ENCODE results near the gene GCNT4. TPM values are rescaled to one million over a fixed set of nuclear protein-coding genes. Genes with fewer than 3 reads are reported as not detected.

GCNT4 gene
- total and polyA plus RNA-seq, 9 donors: 0.04 to 1.8 (median 0.08) TPM; not detected in 1

DNA sequence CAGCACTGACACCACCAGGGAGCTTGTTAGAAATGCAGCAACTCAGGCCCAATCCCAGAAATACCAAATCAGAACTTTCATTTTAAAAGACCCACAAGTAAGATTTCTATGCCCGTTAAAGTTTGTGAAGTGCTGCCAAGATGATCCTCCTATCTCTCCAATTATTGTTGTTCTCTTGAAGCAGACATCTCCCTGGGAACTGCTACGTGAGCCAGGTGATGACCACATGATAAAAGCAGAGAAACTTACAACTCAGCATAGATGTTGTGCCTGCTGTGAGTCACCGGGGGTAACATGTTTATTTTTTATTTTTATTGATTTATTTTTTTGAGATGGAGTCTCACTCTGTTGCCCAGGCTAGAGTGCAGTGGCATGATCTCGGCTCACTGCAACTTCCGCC, 34.4 kb downstream of the GCNT4 start:
- WGBS (ENCODE audit: insufficient coverage): 100% methylated on average over 2 of the region's 5 CpGs
- no peak overlapping the region for H3K4me3 ChIP-seq (ENCODE audit: low read length)
- no peaks in the 10 kb centered on the region for H3K4me1 ChIP-seq (ENCODE audit: control insufficient read depth, insufficient read depth, low read length)
- DNase-seq: no peak
- H3K27me3 ChIP-seq (ENCODE audit: control insufficient read depth, insufficient read depth, low read length): no peaks in the 10 kb centered on the region
- H3K36me3 ChIP-seq (ENCODE audit: control insufficient read depth, insufficient read depth, low read length): no peaks in the 10 kb centered on the region
- H3K9me3 ChIP-seq (replicated peaks; ENCODE audit: control insufficient read depth, low read depth, low read length): no peaks in the 10 kb centered on the region
- H3K27ac ChIP-seq (ENCODE audit: low read length): no peak overlapping the region

DNA sequence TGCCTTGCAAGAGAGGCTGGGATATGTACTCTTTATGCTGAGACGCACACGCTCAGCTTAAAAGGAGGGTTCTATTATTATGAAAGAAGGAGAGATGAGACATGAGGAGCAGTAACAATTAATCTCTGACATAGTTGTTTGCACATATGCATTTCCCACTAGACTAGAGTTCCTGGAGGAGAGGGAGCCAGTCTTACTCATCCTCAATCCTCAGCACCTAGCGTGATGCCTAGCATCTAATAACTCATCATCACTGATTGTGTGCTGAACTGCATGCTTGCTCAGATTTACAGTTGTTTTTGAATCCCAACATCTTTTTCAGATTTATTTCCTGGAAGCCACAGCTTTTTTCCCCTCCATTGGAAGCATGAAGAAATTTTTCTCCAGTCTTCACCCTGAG, 35.5 kb downstream of the GCNT4 start:
- no peak overlapping the region for H3K27ac ChIP-seq (ENCODE audit: low read length)
- WGBS (ENCODE audit: insufficient coverage): 60% methylated on average over 1 of the region's 3 CpGs

DNA sequence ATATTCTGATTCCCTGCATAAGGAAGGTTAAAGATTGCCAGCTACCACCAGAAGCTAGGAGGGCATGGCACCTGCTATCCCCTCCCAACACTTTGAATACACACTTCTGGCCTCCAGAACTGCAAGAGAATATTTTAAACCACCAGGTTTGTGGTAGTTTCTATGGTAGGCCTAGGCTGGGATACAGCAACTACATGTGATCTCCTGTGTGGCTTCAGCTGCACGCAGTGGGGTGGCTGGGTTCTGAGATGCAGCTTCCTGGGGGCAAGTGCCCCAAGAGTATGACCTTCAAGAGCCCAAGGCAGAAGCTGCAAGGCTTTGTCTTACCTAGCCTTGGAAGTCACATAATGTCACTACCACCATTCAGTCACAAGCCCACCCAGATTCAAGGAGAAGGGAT, 39.6 kb downstream of the GCNT4 start:
- no peak overlapping the region for H3K4me3 ChIP-seq (ENCODE audit: low read length)
- no peaks in the 10 kb centered on the region for H3K4me1 ChIP-seq (ENCODE audit: control insufficient read depth, insufficient read depth, low read length)
- 63% methylated on average over 1 of the region's 1 CpG for WGBS (ENCODE audit: insufficient coverage)
- no peak for DNase-seq
- H3K27ac ChIP-seq (ENCODE audit: low read length): no peak overlapping the region
- no peaks in the 10 kb centered on the region for H3K9me3 ChIP-seq (replicated peaks; ENCODE audit: control insufficient read depth, low read depth, low read length)
- no peaks in the 10 kb centered on the region for H3K27me3 ChIP-seq (ENCODE audit: control insufficient read depth, insufficient read depth, low read length)
- no peaks in the 10 kb centered on the region for H3K36me3 ChIP-seq (ENCODE audit: control insufficient read depth, insufficient read depth, low read length)

More for the DNA sequence above, 35.5 kb downstream of the GCNT4 start:
- no peak overlapping the region for H3K4me3 ChIP-seq (ENCODE audit: low read length)
- H3K4me1 ChIP-seq (ENCODE audit: control insufficient read depth, insufficient read depth, low read length): no peaks in the 10 kb centered on the region
- H3K9me3 ChIP-seq (replicated peaks; ENCODE audit: control insufficient read depth, low read depth, low read length): no peaks in the 10 kb centered on the region
- DNase-seq: no peak
- no peaks in the 10 kb centered on the region for H3K36me3 ChIP-seq (ENCODE audit: control insufficient read depth, insufficient read depth, low read length)
- no peaks in the 10 kb centered on the region for H3K27me3 ChIP-seq (ENCODE audit: control insufficient read depth, insufficient read depth, low read length)

DNA sequence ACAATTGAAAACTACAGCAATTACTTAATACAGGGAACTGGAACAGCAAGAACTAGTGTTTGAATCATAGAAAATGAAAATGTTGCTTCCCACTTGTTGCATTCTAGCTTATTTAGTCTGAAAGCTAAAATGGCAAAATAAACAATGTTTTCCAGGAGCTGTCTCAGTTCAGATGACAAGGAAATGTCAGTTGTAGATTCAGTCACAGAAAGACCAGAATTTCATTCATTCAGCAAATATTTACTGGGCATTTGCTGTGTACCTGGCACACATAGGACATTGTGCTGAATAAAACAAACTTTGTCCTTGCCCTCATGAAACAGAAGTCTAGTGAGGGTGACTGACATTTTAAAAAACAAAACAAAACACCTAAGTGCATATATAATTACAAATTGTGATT, 41.5 kb downstream of the GCNT4 start:
- H3K36me3 ChIP-seq (ENCODE audit: control insufficient read depth, insufficient read depth, low read length): no peaks in the 10 kb centered on the region
- H3K4me1 ChIP-seq (ENCODE audit: control insufficient read depth, insufficient read depth, low read length): no peaks in the 10 kb centered on the region
- DNase-seq: no peak

DNA sequence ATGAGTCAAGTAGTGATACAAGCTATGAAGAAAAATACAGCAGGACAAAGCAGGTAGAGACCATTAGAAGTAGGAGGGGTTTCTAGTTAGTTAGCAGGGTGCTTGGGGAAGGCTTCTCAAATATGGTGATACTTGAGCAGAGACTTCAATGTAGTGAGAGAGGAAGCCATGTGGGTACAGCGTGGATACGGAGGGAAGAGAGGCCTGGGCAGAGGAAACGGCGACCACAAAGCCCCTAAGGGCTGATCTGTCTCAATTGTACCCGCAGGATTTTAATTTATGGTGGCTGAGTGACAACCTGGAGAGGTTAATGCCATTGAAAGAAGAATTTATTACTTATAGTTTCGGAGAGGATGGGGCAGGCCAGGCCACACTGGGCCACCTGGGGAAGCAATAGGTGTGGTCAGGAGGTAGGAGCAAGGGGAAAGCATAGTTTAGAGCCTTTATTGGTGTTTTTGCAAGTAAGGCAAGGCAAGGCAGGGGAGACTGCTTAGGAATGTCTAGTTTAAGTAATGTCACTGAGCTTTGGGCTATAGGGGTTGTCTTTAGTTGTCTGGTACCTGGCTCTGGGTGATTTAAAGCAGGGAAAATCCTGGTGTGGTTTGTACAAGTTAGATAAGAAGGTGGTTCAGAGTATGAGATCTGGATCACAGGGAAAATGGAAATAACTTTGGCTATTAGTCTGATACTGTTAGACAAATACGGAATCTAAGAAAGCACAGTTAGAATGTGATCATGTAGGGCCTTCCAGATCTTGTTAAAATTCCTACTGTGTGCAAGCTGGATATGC, 42.6 kb downstream of the GCNT4 start:
- Histone ChIP-seq H3K27me3 (ENCODE audit: control insufficient read depth, insufficient read depth, low read length) (no peaks in the 10 kb centered on the region), H3K36me3 (ENCODE audit: control insufficient read depth, insufficient read depth, low read length) (no peaks in the 10 kb centered on the region), H3K4me3 (ENCODE audit: low read length) (no peak overlapping the region), H3K9me3 (replicated peaks; ENCODE audit: control insufficient read depth, low read depth, low read length) (peaks cover 7% of the 10 kb centered on the region), H3K4me1 (ENCODE audit: control insufficient read depth, insufficient read depth, low read length) (no peaks in the 10 kb centered on the region), H3K27ac (ENCODE audit: low read length) (no peak overlapping the region)
- DNase-seq: no peak
- 47% methylated on average over 7 of the region's 7 CpGs for WGBS (ENCODE audit: insufficient coverage)

More for the DNA sequence above, 41.5 kb downstream of the GCNT4 start:
- Histone ChIP-seq H3K27me3 (ENCODE audit: control insufficient read depth, insufficient read depth, low read length) (no peaks in the 10 kb centered on the region), H3K27ac (ENCODE audit: low read length) (no peak overlapping the region), H3K9me3 (replicated peaks; ENCODE audit: control insufficient read depth, low read depth, low read length) (peaks cover under 1% of the 10 kb centered on the region), H3K4me3 (ENCODE audit: low read length) (no peak overlapping the region)

DNA sequence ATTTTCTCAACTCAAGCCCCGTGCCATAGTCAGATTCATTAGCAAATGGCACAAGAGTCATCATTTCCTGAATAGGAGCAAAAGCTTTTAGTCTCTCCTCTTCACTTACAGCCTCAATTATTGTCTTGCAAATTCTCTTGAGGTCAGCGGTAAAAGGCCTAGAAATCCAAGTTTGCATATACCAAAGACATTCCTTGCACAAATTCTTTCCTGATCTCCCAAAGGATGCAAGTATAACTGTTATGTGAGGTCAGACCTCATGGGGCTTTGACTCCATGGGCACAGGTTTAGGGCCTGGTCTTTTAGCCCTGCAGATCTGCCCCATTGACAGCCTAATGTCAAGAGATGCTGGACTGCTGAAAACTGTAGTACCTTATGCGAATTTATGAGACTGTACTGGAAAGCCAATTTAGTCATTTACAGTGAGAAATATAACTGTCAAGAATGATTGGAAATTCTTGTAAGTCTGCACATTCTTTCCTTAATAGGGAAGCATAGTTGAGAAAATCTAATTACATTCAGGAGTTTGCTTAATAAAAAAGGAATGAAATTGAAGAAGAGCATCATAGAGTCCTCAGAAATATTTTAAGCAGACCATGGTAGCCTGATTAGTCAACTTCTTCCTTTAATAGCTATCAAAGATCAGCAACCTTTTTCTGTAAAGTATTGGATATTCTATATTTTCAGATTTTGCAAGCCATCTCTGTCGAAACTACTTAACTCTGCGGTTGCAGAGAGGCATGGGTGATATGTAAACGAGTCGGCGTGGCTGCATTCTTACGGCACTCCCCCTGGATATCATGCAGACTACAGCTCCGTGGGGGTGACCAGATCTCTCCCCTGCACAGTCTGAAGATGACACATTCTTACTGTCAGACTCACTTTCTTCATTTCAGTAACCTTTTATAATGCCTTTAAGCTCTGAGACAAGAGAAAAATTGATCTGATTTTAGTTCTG, 45.2 kb downstream of the GCNT4 start:
- Histone ChIP-seq H3K27me3 (ENCODE audit: control insufficient read depth, insufficient read depth, low read length) (no peaks in the 10 kb centered on the region), H3K9me3 (replicated peaks; ENCODE audit: control insufficient read depth, low read depth, low read length) (peaks cover 10% of the 10 kb centered on the region), H3K27ac (ENCODE audit: low read length) (no peak overlapping the region), H3K4me3 (ENCODE audit: low read length) (no peak overlapping the region), H3K4me1 (ENCODE audit: control insufficient read depth, insufficient read depth, low read length) (no peaks in the 10 kb centered on the region), H3K36me3 (ENCODE audit: control insufficient read depth, insufficient read depth, low read length) (no peaks in the 10 kb centered on the region)
- no peak for DNase-seq
- WGBS (ENCODE audit: insufficient coverage): 79% methylated on average over 2 of the region's 10 CpGs

DNA sequence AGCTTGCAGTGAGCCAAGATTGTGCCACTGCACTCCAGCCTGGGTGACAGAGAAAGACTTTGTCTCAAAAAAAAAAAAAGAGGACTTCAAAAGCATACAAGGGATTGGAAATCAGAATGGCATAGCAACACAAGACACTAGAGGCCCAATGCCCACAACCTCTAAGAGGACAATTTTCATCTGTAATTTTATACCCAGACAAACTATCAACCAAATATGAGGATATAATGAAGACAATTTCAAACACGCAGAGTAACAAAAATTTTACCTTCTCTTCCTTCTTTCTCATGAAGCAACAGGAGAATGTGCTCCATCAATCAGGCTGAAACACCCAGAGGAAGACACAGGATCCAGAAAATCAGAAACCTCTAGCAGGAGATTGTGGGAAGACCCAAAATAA, 46.8 kb downstream of the GCNT4 start:
- Histone ChIP-seq H3K27ac (ENCODE audit: low read length) (no peak overlapping the region), H3K4me1 (ENCODE audit: control insufficient read depth, insufficient read depth, low read length) (no peaks in the 10 kb centered on the region), H3K9me3 (replicated peaks; ENCODE audit: control insufficient read depth, low read depth, low read length) (peaks cover 10% of the 10 kb centered on the region), H3K27me3 (ENCODE audit: control insufficient read depth, insufficient read depth, low read length) (no peaks in the 10 kb centered on the region), H3K4me3 (ENCODE audit: low read length) (no peak overlapping the region), H3K36me3 (ENCODE audit: control insufficient read depth, insufficient read depth, low read length) (no peaks in the 10 kb centered on the region)
- no peak for DNase-seq
- WGBS (ENCODE audit: insufficient coverage): no CpG with 5 or more reads among the region's 1 CpG

Other genes starting within 250 kb of the GCNT4 start
- 0.62 TPM for gene FAM169A, start 186.2 kb downstream of the GCNT4 start, total RNA-seq
- gene FAM169A, start 186.2 kb downstream of the GCNT4 start, polyA plus RNA-seq (ENCODE audit: insufficient read depth in 1 of 8, insufficient read length in 8 of 8, low replicate concordance in 1 of 8): under 1 TPM; 0.33 to 0.92 (median 0.62) TPM
- 0.27 TPM for gene ANKRD31, start 184.3 kb upstream of the GCNT4 start, total RNA-seq
- gene ANKRD31, start 184.3 kb upstream of the GCNT4 start, polyA plus RNA-seq (ENCODE audit: insufficient read depth in 1 of 8, insufficient read length in 8 of 8, low replicate concordance in 1 of 8): under 1 TPM; 0.06 to 0.17 (median 0.13) TPM

Measured in muscle of leg (tissue), 11 donors.